NCI-H2081 treated with DMSO at 0.1 percent for 48 hours (cell line): ENCODE results near the gene ZBTB8B.
"Not testable (repeated sequence)": the region's sequence is repeated elsewhere in the genome, so short reads cannot be mapped to it uniquely, and the experiment has no call there.

Experiments used
- DNase-seq: peaks from one replicate; lab custom pipeline; 2025; lab: John Stamatoyannopoulos, UW

The ZBTB8B gene

GRCh38 chr1:32470431-32470830 is 5.6 kb downstream of the ZBTB8B start:
- no peak for DNase-seq

- no peak for DNase-seq
These were observed 6.3 kb downstream of the ZBTB8B start for GRCh38 chr1:32470991-32471694.

GRCh38 chr1:32471695-32472362 is 7.0 kb downstream of the ZBTB8B start:
- DNase-seq, result no peak

- not testable (repeated sequence) for DNase-seq
These were observed 8.1 kb downstream of the ZBTB8B start for GRCh38 chr1:32472966-32473365.

GRCh38 chr1:32474954-32475353 is 10.1 kb downstream of the ZBTB8B start:
- peak; percentile 17 for DNase-seq

- DNase-seq, result no peak
These were observed 15.1 kb downstream of the ZBTB8B start for GRCh38 chr1:32480003-32480402.

- DNase-seq, result no peak
These were observed 15.9 kb downstream of the ZBTB8B start for GRCh38 chr1:32480761-32481160.

- not testable (repeated sequence) for DNase-seq
These were observed 16.9 kb downstream of the ZBTB8B start for GRCh38 chr1:32481788-32482187.

GRCh38 chr1:32485554-32486255 is 20.8 kb downstream of the ZBTB8B start:
- no peak for DNase-seq

GRCh38 chr1:32486463-32487113 is 21.7 kb downstream of the ZBTB8B start:
- no peak for DNase-seq

- no peak for DNase-seq
These were observed 22.3 kb downstream of the ZBTB8B start for GRCh38 chr1:32487182-32487581.

GRCh38 chr1:32489774-32490454 is 25.0 kb downstream of the ZBTB8B start:
- DNase-seq, result no peak

GRCh38 chr1:32491386-32491785 is 26.5 kb downstream of the ZBTB8B start:
- no peak for DNase-seq

GRCh38 chr1:32494196-32494595 is 29.3 kb downstream of the ZBTB8B start:
- DNase-seq, result no peak

- DNase-seq, result no peak
These were observed 30.0 kb downstream of the ZBTB8B start for GRCh38 chr1:32494711-32495337.

GRCh38 chr1:32496127-32496526 is 31.3 kb downstream of the ZBTB8B start:
- no peak for DNase-seq

- DNase-seq, result no peak
These were observed 33.9 kb downstream of the ZBTB8B start for GRCh38 chr1:32498751-32499150.

GRCh38 chr1:32500387-32501209 is 35.7 kb downstream of the ZBTB8B start:
- peak; percentile 16 for DNase-seq

GRCh38 chr1:32501865-32502264 is 37.0 kb downstream of the ZBTB8B start:
- DNase-seq, result no peak

- DNase-seq, result no peak
These were observed 38.3 kb downstream of the ZBTB8B start for GRCh38 chr1:32503153-32503552.

- no peak for DNase-seq
These were observed 42.1 kb downstream of the ZBTB8B start for GRCh38 chr1:32507021-32507420.
